Measurements from ENCODE around the gene SLC22A31.

- TF ChIP-seq POLR2A (IDR thresholded peaks at IDR 0.05) (no peak), CTCF (IDR thresholded peaks at IDR 0.05) (no peak)
These were observed 35.9 kb downstream of the SLC22A31 start for GRCh38 chr16:89164436-89164835.

All from thyroid gland (tissue), 4 donors.